ENCODE data around the gene WASF3. TPM values are rescaled to one million over a fixed set of nuclear protein-coding genes. Genes with fewer than 3 reads are reported as not detected.

The WASF3 gene
- polyA plus RNA-seq, 3 donors = not detected

GRCh38 chr13:26623125-26623524, 65.6 kb downstream of the WASF3 start:
- Histone ChIP-seq H3K79me2 (ENCODE audit: insufficient read depth, low read length) (no peaks in the 10 kb centered on the region), H3K27ac (ENCODE audit: low read depth in 1 of 2, low read length in 2 of 2) (no peak overlapping the region), H3K36me3 (replicated peaks in 1 of 2; ENCODE audit: control insufficient read depth in 1 of 2, insufficient read depth in 2 of 2, low read length in 2 of 2) (no peaks in the 10 kb centered on the region), H3K9me3 (replicated peaks in 1 of 2; ENCODE audit: control insufficient read depth in 1 of 2, insufficient read depth in 1 of 2, low read length in 2 of 2) (peaks cover 10 to 19% of the 10 kb centered on the region in 2 donors), H3K4me2 (replicated peaks; ENCODE audit: extremely low read depth, low read length, poor library complexity, severe bottlenecking) (no peak overlapping the region), H3K9ac (ENCODE audit: insufficient read depth, low read length, poor library complexity, severe bottlenecking) (no peak overlapping the region), H3K4me1 (ENCODE audit: control insufficient read depth in 1 of 2, insufficient read depth in 2 of 2, low read length in 2 of 2) (no peaks in the 10 kb centered on the region), H2AFZ (ENCODE audit: insufficient read depth, low read depth, low read length, poor library complexity, severe bottlenecking) (no peak overlapping the region), H4K20me1 (ENCODE audit: insufficient read depth, low read length) (no peaks in the 10 kb centered on the region), H3K4me3 (replicated peaks in 1 of 3; ENCODE audit: low read depth in 2 of 3, low read length in 3 of 3) (no peak overlapping the region), H3K27me3 (ENCODE audit: control insufficient read depth in 2 of 2, insufficient read depth in 2 of 2, low read length in 2 of 2) (peaks cover 2 to 5% of the 10 kb centered on the region in 2 donors)
- peaks cover 10 to 33% (median 18%) of the 10 kb centered on the region in 7 donors for H3K9me3 Mint-ChIP-seq
- 67% methylated on average over 3 of the region's 3 CpGs for WGBS (ENCODE audit: insufficient coverage)
- peaks cover 0 to 6% (median 1%) of the 10 kb centered on the region in 3 donors for H3K27me3 Mint-ChIP-seq (ENCODE audit: low read depth in 3 of 3)
- H3K4me1 Mint-ChIP-seq = no peaks in the 10 kb centered on the region
- no peak for TF ChIP-seq CTCF (IDR thresholded peaks at IDR 0.05)
- intact Hi-C loops (cut with micrococcal nuclease) = no loop called here
- DNase-seq = no peak
- no peaks in the 10 kb centered on the region for H3K36me3 Mint-ChIP-seq
- no peak overlapping the region for H3K27ac Mint-ChIP-seq
- H3K4me3 Mint-ChIP-seq = no peak overlapping the region

- Histone ChIP-seq H3K36me3 (replicated peaks in 1 of 2; ENCODE audit: control insufficient read depth in 1 of 2, insufficient read depth in 2 of 2, low read length in 2 of 2) (no peaks in the 10 kb centered on the region), H4K20me1 (ENCODE audit: insufficient read depth, low read length) (no peaks in the 10 kb centered on the region), H3K27me3 (ENCODE audit: control insufficient read depth in 2 of 2, insufficient read depth in 2 of 2, low read length in 2 of 2) (peaks cover 0 to 2% of the 10 kb centered on the region in 2 donors), H3K9ac (ENCODE audit: insufficient read depth, low read length, poor library complexity, severe bottlenecking) (no peak overlapping the region), H3K9me3 (replicated peaks in 1 of 2; ENCODE audit: control insufficient read depth in 1 of 2, insufficient read depth in 1 of 2, low read length in 2 of 2) (peaks cover 12 to 19% of the 10 kb centered on the region in 2 donors), H3K27ac (ENCODE audit: low read depth in 1 of 2, low read length in 2 of 2) (no peak overlapping the region), H2AFZ (ENCODE audit: insufficient read depth, low read depth, low read length, poor library complexity, severe bottlenecking) (no peak overlapping the region), H3K4me1 (ENCODE audit: control insufficient read depth in 1 of 2, insufficient read depth in 2 of 2, low read length in 2 of 2) (no peaks in the 10 kb centered on the region), H3K4me2 (replicated peaks; ENCODE audit: extremely low read depth, low read length, poor library complexity, severe bottlenecking) (no peak overlapping the region), H3K79me2 (ENCODE audit: insufficient read depth, low read length) (no peaks in the 10 kb centered on the region), H3K4me3 (replicated peaks in 1 of 3; ENCODE audit: low read depth in 2 of 3, low read length in 3 of 3) (no peak overlapping the region)
- no peaks in the 10 kb centered on the region for H3K4me1 Mint-ChIP-seq
- no CpG with 5 or more reads among the region's 1 CpG for WGBS (ENCODE audit: insufficient coverage)
- H3K27me3 Mint-ChIP-seq (ENCODE audit: low read depth in 3 of 3) = peaks cover 0 to 6% (median 1%) of the 10 kb centered on the region in 3 donors
- intact Hi-C loops (cut with micrococcal nuclease) = no loop called here
- H3K36me3 Mint-ChIP-seq = no peaks in the 10 kb centered on the region
- TF ChIP-seq CTCF (IDR thresholded peaks at IDR 0.05) = no peak
- no peak overlapping the region for H3K27ac Mint-ChIP-seq
- no peak overlapping the region for H3K4me3 Mint-ChIP-seq
- H3K9me3 Mint-ChIP-seq = peaks cover 10 to 33% (median 18%) of the 10 kb centered on the region in 7 donors
- no peak for DNase-seq
Measured at GRCh38 chr13:26624572-26624971, 67.1 kb downstream of the WASF3 start.

Data from CD14-positive monocyte (primary cell).